Liver (tissue), 9 donors: ENCODE measurements around the gene CANX. TPM values are rescaled to one million over a fixed set of nuclear protein-coding genes. Genes with fewer than 3 reads are reported as not detected.

ENCODE experiments used
- DNase-seq: peaks from one replicate; pipeline ENCODE4 v3.0.0-alpha.2; 2017; ENCODE audit warnings: low spot score
- H3K27ac ChIP-seq, 2 donors: one replicate each; pipeline ENCODE4 v1.7.0; 2013; ENCODE audit warnings: inconsistent platforms in 2 of 2, low read length in 2 of 2, control low read depth in 1 of 2, low read depth in 1 of 2, mild to moderate bottlenecking in 1 of 2
- H3K27me3 ChIP-seq, 4 donors: one replicate each; pipeline versions ENCODE4 v1.6.1 to v1.7.0; 2013; ENCODE audit warnings: low read length in 3 of 4, inconsistent platforms in 1 of 4, mild to moderate bottlenecking in 1 of 4, moderate library complexity in 1 of 4; ENCODE audit not compliant: control insufficient read depth in 4 of 4, insufficient read depth in 4 of 4
- H3K36me3 ChIP-seq, 4 donors: one replicate each; pipeline versions ENCODE4 v1.6.1 to v1.7.0; 2013; ENCODE audit warnings: low read length in 3 of 4, mild to moderate bottlenecking in 3 of 4, low read depth in 1 of 4, moderate library complexity in 1 of 4; ENCODE audit not compliant: control insufficient read depth in 4 of 4, insufficient read depth in 3 of 4
- H3K4me1 ChIP-seq, 4 donors: one replicate each; pipeline versions ENCODE4 v1.6.1 to v1.7.0; 2013; ENCODE audit warnings: low read length in 3 of 4, mild to moderate bottlenecking in 3 of 4, moderate library complexity in 1 of 4; ENCODE audit not compliant: control insufficient read depth in 4 of 4, insufficient read depth in 4 of 4
- H3K4me3 ChIP-seq, 3 donors: one replicate each; pipeline versions ENCODE4 v1.6.1 to v1.7.0; 2013; ENCODE audit warnings: low read length in 3 of 3, control low read depth in 1 of 3, low read depth in 1 of 3, mild to moderate bottlenecking in 1 of 3
- H3K9ac ChIP-seq, 2 donors: one replicate each; pipeline ENCODE4 v1.7.0; 2013; ENCODE audit warnings: low read length in 2 of 2, mild to moderate bottlenecking in 2 of 2, moderate library complexity in 2 of 2, control low read depth in 1 of 2, low read depth in 1 of 2
- H3K9me3 ChIP-seq, 4 donors: one replicate each; pipeline versions ENCODE4 v1.6.1 to v1.7.0; 2013; ENCODE audit warnings: low read length in 3 of 4; ENCODE audit not compliant: control insufficient read depth in 4 of 4
- ATF3 ChIP-seq: IDR thresholded peaks from 2 replicates; pipeline ENCODE4 v1.6.1; 2016; ENCODE audit warnings: antibody characterized with exemption
- CTCF ChIP-seq: fragments of 150-350 bp; IDR thresholded peaks from 2 replicates; pipeline ENCODE4 v1.5.1; 2017; ENCODE audit warnings: improper control_type of control experiment, low read depth, low read length; ENCODE audit not compliant: missing input control
- EGR1 ChIP-seq, 2 donors: IDR thresholded peaks; 2 replicates each; pipeline ENCODE4 v1.6.1; 2016 to 2018; ENCODE audit warnings: antibody characterized with exemption in 2 of 2, low read depth in 2 of 2
- FOXA1 ChIP-seq: IDR thresholded peaks from 2 replicates; pipeline ENCODE4 v1.6.1; 2016; ENCODE audit warnings: antibody characterized with exemption
- GABPA ChIP-seq, 2 donors: IDR thresholded peaks in 1 of 2; conservative IDR thresholded peaks in 1 of 2; 2 replicates each; pipeline ENCODE4 v1.6.1; 2016; ENCODE audit warnings: antibody characterized with exemption in 2 of 2, mild to moderate bottlenecking in 1 of 2, moderate library complexity in 1 of 2
- HNF4A ChIP-seq, 2 donors: conservative IDR thresholded peaks; 2 replicates each; pipeline ENCODE4 v1.6.1; 2016; ENCODE audit warnings: antibody characterized with exemption in 2 of 2, mild to moderate bottlenecking in 2 of 2
- HNF4G ChIP-seq: IDR thresholded peaks from 2 replicates; pipeline ENCODE4 v1.6.1; 2016; ENCODE audit warnings: antibody characterized with exemption
- JUND ChIP-seq, 2 donors: IDR thresholded peaks; 2 replicates each; pipeline ENCODE4 v1.6.1; 2016; ENCODE audit warnings: antibody characterized with exemption in 2 of 2
- MAX ChIP-seq: IDR thresholded peaks from 2 replicates; pipeline ENCODE4 v1.6.1; 2016; ENCODE audit warnings: antibody characterized with exemption
- NR2F2 ChIP-seq: IDR thresholded peaks from 2 replicates; pipeline ENCODE4 v1.6.1; 2016; ENCODE audit warnings: antibody characterized with exemption
- RAD21 ChIP-seq, 2 donors: IDR thresholded peaks; 2 replicates each; pipeline ENCODE4 v1.6.1; 2016; ENCODE audit warnings: antibody characterized with exemption in 2 of 2, mild to moderate bottlenecking in 2 of 2
- RXRA ChIP-seq, 2 donors: IDR thresholded peaks; 2 replicates each; pipeline ENCODE4 v1.6.1; 2017 to 2018; ENCODE audit warnings: antibody characterized with exemption in 2 of 2, mild to moderate bottlenecking in 1 of 2
- SP1 ChIP-seq: IDR thresholded peaks from 2 replicates; pipeline ENCODE4 v1.6.1; 2018; ENCODE audit warnings: antibody characterized with exemption, mild to moderate bottlenecking
- TAF1 ChIP-seq: conservative IDR thresholded peaks from 2 replicates; pipeline ENCODE4 v1.6.1; 2016; ENCODE audit warnings: antibody characterized with exemption, mild to moderate bottlenecking
- YY1 ChIP-seq: IDR thresholded peaks from 2 replicates; pipeline ENCODE4 v1.6.1; 2016; ENCODE audit warnings: antibody characterized with exemption, mild to moderate bottlenecking
- ZBTB33 ChIP-seq: IDR thresholded peaks from 2 replicates; pipeline ENCODE4 v1.6.1; 2016; ENCODE audit warnings: antibody characterized with exemption
- WGBS: extraction: QIAGEN DNeasy Blood & Tissue Kit; methylation state at CpG from one replicate; pipeline ENCODE4 v1.1.7; 2013; 5-methylcytosine and 5-hydroxymethylcytosine counted together
- polyA plus RNA-seq, 2 donors: library from polyadenylated mRNA; stranded (reverse) in 1 of 2; unstranded in 1 of 2; fragments of 200-250 nt in 1 of 2; fragments of >200 nt in 1 of 2; fragmentation: Nextera tagmentation in 1 of 2; extraction: Ambion mirVana in 1 of 2; gene quantifications; one replicate each; pipeline versions ENCODE4 v1.2.1 to v1.2.3, GENCODE V29; 2013 to 2015
- total RNA-seq, 2 donors: library from RNA; depleted of rRNA; stranded (reverse); fragments of >200 nt; gene quantifications; one replicate each; pipeline ENCODE4 v1.2.3, GENCODE V29; 2014
- donor health status: healthy.
- donor health status: healthy.
- donor health status: healthy.
- donor health status: healthy.
- donor health status: healthy.

The CANX gene
- total and polyA plus RNA-seq, 4 donors: 129 to 628 (median 314) TPM

- TF ChIP-seq YY1 (no peak), HNF4G (no peak), RAD21 (IDR thresholded peaks at IDR 0.05) (no peak), EGR1 (IDR thresholded peaks at IDR 0.05; ENCODE audit: low read depth in 2 of 2) (no peak), TAF1 (no peak)
Observed at GRCh38 chr5:179769271-179769670, 70.5 kb downstream of the CANX start (continued).

- DNase-seq: no peak
- Histone ChIP-seq H3K4me3 (no peak overlapping the region), H3K27ac (no peak overlapping the region), H3K36me3 (peaks cover 15 to 51% (median 43%) of the 10 kb centered on the region in 4 donors), H3K4me1 (peaks cover 12 to 38% (median 30%) of the 10 kb centered on the region in 4 donors), H3K27me3 (no peaks in the 10 kb centered on the region), H3K9me3 (no peaks in the 10 kb centered on the region), H3K9ac (no peak overlapping the region)
- no peak for TF ChIP-seq SP1
- no peak for TF ChIP-seq GABPA (IDR thresholded peaks at IDR 0.05 in 1 of 2, conservative IDR thresholded peaks at IDR 0.05 in 1 of 2)
- TF ChIP-seq RAD21 (IDR thresholded peaks at IDR 0.05): no peak
- TF ChIP-seq YY1: no peak
- no peak for TF ChIP-seq MAX
- TF ChIP-seq EGR1 (IDR thresholded peaks at IDR 0.05; ENCODE audit: low read depth in 2 of 2): no peak
- TF ChIP-seq RXRA (IDR thresholded peaks at IDR 0.05): no peak
- no peak for TF ChIP-seq TAF1
- TF ChIP-seq JUND (IDR thresholded peaks at IDR 0.05): no peak
- WGBS: 93% methylated on average over 5 of the region's 5 CpGs
Observed at GRCh38 chr5:179769796-179770195, 71.0 kb downstream of the CANX start.

- H3K27ac ChIP-seq: no peak overlapping the region
- H3K9me3 ChIP-seq: no peaks in the 10 kb centered on the region
- peaks cover under 1 to 23% (median 15%) of the 10 kb centered on the region in 4 donors for H3K4me1 ChIP-seq
- WGBS: 78% methylated on average over 4 of the region's 4 CpGs
- H3K4me3 ChIP-seq: no peak overlapping the region
- no peaks in the 10 kb centered on the region for H3K27me3 ChIP-seq
- H3K9ac ChIP-seq: no peak overlapping the region
- TF ChIP-seq CTCF (no peak), NR2F2 (peak; percentile 12)
- H3K36me3 ChIP-seq: peaks cover 15 to 54% (median 51%) of the 10 kb centered on the region in 4 donors
- DNase-seq: no peak
Observed at GRCh38 chr5:179771311-179771895, 72.6 kb downstream of the CANX start.

GRCh38 chr5:179772351-179772750 lies 73.6 kb downstream of the CANX start:
- Histone ChIP-seq H3K9me3 (no peaks in the 10 kb centered on the region), H3K27me3 (no peaks in the 10 kb centered on the region), H3K9ac (no peak overlapping the region), H3K4me3 (no peak overlapping the region), H3K36me3 (peaks cover 15 to 57% (median 50%) of the 10 kb centered on the region in 4 donors), H3K4me1 (peaks cover 0 to 13% (median 7%) of the 10 kb centered on the region in 4 donors), H3K27ac (no peak overlapping the region)
- 92% methylated on average over 6 of the region's 6 CpGs for WGBS
- DNase-seq: no peak
- TF ChIP-seq EGR1 (IDR thresholded peaks at IDR 0.05; ENCODE audit: low read depth in 2 of 2): no peak
- no peak for TF ChIP-seq ATF3
- no peak for TF ChIP-seq HNF4A (conservative IDR thresholded peaks at IDR 0.05)
- no peak for TF ChIP-seq FOXA1
- no peak for TF ChIP-seq CTCF
- no peak for TF ChIP-seq SP1
- no peak for TF ChIP-seq GABPA (IDR thresholded peaks at IDR 0.05 in 1 of 2, conservative IDR thresholded peaks at IDR 0.05 in 1 of 2)
- TF ChIP-seq MAX: no peak
- TF ChIP-seq ZBTB33: no peak
- no peak for TF ChIP-seq TAF1
